Upper lobe of left lung (tissue), 4 donors: ENCODE results near the gene MARVELD3.

Experiments
- EP300 ChIP-seq, 4 donors: sonication (generic); formaldehyde crosslinking; IDR thresholded peaks; one replicate each; pipeline ENCODE4 v1.5.1; 2017; ENCODE audit warnings: antibody characterized with exemption in 4 of 4, control low read depth in 2 of 4
- POLR2A ChIP-seq, 4 donors: fragments of 450-650 bp; IDR thresholded peaks; one replicate each; pipeline ENCODE4 v1.5.1; 2016 to 2017; ENCODE audit warnings: antibody characterized with exemption in 4 of 4, mild to moderate bottlenecking in 2 of 4

DNA sequence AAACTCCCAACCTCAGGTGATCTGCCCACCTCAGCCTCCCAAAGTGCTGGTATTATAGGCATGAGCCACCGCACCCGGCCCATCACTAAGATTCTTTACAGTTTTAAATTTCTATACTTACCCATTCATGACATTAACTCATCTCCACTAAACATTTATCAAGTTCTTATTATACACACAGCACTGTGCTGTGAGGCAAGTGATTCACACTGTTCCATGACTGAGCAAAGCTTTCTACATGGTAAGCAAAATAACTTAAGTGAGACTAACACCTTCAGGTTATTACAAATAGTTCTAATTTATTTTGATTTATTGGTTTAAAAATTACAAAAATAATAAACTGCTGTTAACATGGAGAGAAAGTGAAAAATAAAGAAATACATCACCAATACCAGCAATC lies 33.5 kb downstream of the MARVELD3 start:
- no peak for TF ChIP-seq POLR2A (IDR thresholded peaks at IDR 0.05)
- TF ChIP-seq EP300 (IDR thresholded peaks at IDR 0.05) = no peak
